Stimulated activated CD4-positive, alpha-beta T cell treated with anti-CD3 and anti-CD28 coated beads, Interleukin-2, amount 100 ng/mL, for 24 hours (primary cell): ENCODE results near the gene ADCY4.

ENCODE experiments used
- DNase-seq, 2 donors: peaks; one replicate each; pipeline ENCODE4 v3.0.0-alpha.2; 2020

ADCY4 gene

GRCh38 chr14:24271134-24271833, 63.6 kb downstream of the ADCY4 start, which contains the start of gene RABGGTA:
RABGGTA (minus strand) TSS chr14:24271597; CDS start chr14:24271115, 482 bp downstream.
- peak; percentile 86 to 88 for DNase-seq

GRCh38 chr14:24270537-24271133, 64.2 kb downstream of the ADCY4 start:
- no peak for DNase-seq

GRCh38 chr14:24269910-24270536, 64.8 kb downstream of the ADCY4 start:
- DNase-seq: no peak

GRCh38 chr14:24269368-24269767, 65.5 kb downstream of the ADCY4 start:
- no peak for DNase-seq
